NT2/D1 (cell line): ENCODE results near the gene CLRN3.

Source experiments
- SUZ12 ChIP-seq: IDR thresholded peaks from 2 replicates; pipeline ENCODE4 v1.6.1; 2011; ENCODE audit not compliant: insufficient read length, insufficient read depth; ENCODE audit errors: extremely low read depth
- YY1 ChIP-seq: IDR thresholded peaks from 2 replicates; pipeline ENCODE4 v1.6.1; 2011; ENCODE audit not compliant: insufficient read length, insufficient read depth

- TF ChIP-seq YY1 (no peak), SUZ12 (no peak)
Measured at GRCh38 chr10:127878475-127879055, 14.2 kb downstream of the CLRN3 start.
